Umbilical cord (tissue), 1 donor: ENCODE results near the gene OR13C4. TPM values are rescaled to one million over a fixed set of nuclear protein-coding genes. Genes with fewer than 3 reads are reported as not detected.

Experiments
- total RNA-seq: library from RNA; depleted of rRNA; stranded (reverse); fragments of >200 nt; gene quantifications from one replicate; pipeline ENCODE4 v1.2.3, GENCODE V29; 2014; ENCODE audit warnings: low replicate concordance; ENCODE audit not compliant: insufficient read depth

OR13C4 gene
- total RNA-seq, 1 donor from 2014 or later: 5.3 TPM

Other genes with a start within 250 kb of the OR13C4 start
- not detected for gene OR13F1, start 22.9 kb downstream of the OR13C4 start, total RNA-seq
- 6.5 TPM for gene OR13C3, start 9.6 kb upstream of the OR13C4 start, total RNA-seq
- not detected for gene OR13C8, start 42.0 kb upstream of the OR13C4 start, total RNA-seq
- 10.6 TPM for gene OR13C5, start 72.2 kb upstream of the OR13C4 start, total RNA-seq
- 16.4 TPM for gene OR13C2, start 78.4 kb upstream of the OR13C4 start, total RNA-seq
- gene OR13C9, start 91.0 kb upstream of the OR13C4 start, total RNA-seq: 3.6 TPM
- 6.0 TPM for gene OR13D1, start 167.3 kb upstream of the OR13C4 start, total RNA-seq
- 62.1 TPM for gene NIPSNAP3A, start 220.5 kb upstream of the OR13C4 start, total RNA-seq
- 6.5 TPM for gene NIPSNAP3B, start 236.9 kb upstream of the OR13C4 start, total RNA-seq